Stimulated activated naive CD4-positive, alpha-beta T cell treated with Interleukin-2 at 50 U/mL for 16 hours (primary cell): Measurements from ENCODE around the gene CMIP.

ENCODE experiments used
- DNase-seq: peaks from one replicate; lab custom pipeline; 2025; lab: John Stamatoyannopoulos, UW

Gene CMIP

DNA sequence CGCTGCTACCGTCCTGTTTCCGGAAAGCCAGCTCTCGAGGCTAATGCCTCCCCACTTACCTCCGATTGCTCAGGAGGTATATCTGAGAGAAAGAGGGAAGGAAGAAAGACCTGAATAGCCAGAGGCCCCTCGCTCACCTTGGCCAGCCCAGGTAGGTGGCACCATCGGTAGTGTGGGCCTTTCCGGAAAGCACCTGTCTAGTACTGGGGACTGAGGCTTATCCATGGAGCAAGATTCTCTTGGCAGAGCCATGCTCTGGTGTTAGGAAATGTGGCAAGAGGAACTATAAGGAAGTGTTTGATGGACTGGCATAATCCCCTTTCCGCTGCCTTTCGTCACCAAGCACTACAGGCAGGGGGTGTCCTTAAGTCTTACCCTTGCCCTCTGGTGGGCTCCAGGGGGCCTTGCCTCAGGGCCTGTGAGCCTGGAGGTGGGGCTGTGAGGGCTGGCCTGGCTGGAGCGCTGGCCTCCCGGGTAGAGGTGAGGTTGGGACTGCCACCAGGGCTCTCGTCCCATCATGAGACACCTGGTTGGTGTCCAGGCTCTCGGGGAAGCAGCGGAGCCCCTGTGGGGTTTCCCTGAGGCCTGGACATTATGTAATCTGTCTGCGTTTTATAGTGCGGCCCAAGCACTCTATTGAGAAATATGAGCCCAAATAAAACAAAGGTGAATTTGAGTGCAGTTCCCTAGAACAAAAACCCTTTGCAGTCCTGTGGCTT, 2.9 kb downstream of the CMIP start:
- no peak for DNase-seq

GRCh38 chr16:81448154-81449131, 3.8 kb downstream of the CMIP start:
- no peak for DNase-seq

DNA sequence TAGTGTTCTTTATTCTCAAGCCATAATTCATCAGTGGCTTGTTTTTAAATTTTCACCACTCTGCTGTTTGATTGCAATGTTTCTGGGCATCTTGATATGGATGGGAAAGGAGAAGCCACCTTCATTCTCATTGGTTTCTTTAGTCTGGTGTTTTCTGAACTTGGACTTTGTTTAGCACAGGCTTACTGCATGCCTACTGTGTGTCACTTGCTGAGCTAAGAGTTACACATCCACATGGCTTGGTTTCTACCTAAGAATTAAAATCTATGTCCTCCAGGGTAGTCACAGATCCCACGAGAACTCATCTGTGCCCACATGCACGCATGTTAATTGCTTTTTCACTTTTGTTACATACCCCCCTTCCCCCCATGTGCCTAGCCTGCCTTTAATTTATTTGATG, 4.6 kb downstream of the CMIP start:
- DNase-seq: no peak

- no peak for DNase-seq
Observed at GRCh38 chr16:81449899-81450608, 5.4 kb downstream of the CMIP start.

- no peak for DNase-seq
Observed at GRCh38 chr16:81450783-81451491, 6.3 kb downstream of the CMIP start.

- DNase-seq: peak; percentile 18
Observed at GRCh38 chr16:81451753-81452680, 7.4 kb downstream of the CMIP start.

DNA sequence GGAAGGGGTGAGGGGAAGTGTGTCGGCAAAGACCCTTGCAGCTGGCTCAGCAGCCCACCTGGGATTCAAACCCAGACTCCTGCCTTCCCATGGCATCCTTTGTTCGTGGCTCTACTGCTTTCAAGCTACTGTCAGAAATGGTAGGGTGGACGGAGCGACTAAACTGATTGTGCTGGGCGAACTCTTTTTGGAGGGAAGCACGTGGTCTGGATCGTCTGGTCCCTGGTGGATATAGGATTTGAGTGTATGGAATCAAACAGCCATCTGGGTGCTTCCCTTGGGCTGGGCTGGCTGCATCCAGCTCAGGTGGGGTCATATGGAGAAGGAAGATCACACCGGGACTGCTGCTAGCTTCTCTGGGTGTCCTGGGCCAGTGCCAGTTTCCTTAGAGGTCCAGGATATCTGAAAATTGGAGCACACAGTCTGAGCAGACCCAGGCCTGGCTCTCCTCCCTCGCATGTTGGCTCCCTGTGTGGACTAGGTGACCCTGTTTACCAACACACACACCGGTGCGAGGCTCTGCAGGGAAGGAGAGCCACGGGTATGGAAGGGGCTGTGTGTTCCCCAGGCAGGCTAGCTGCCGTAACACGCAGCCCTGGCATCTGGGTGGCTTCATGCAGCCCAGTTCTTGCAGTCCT, 8.6 kb downstream of the CMIP start:
- no peak for DNase-seq

DNA sequence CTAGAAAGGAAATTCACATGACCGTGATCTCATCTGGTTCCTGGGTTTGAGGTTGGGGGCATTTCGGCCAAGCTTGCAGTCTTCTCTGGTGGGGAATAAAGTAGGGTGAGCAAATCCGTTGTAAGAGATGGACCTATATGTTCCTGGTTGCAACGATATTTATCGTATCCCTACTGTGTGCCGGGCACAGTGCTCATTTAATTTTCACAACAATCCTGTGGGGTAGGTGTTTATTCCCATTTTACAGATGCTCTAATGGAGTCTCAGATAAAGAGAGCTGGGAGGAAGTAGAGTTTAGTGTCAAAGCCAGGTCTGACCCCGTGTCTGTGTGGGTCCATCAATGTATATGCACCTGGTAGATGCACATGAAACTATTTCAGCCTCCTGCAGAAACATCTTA, 9.4 kb downstream of the CMIP start:
- no peak for DNase-seq

DNA sequence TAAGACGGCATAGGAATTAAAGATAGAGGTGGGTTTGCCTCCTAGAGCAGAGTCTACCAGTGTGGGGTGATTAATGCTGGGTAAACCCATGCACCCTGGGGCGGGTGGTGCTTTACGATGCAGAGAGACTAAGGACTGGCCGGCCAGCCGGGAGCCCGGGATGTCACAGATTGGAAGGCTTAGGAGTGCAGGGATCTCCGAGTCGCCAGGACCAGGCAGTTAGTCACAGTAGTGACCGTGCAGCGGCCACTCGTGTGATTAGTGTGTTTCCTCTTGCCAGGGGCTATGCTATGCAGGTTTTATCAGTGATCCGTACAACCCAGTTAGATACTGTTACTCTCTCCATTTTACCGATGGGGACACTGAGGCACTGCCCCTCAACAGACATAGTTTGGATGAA, 10.4 kb downstream of the CMIP start:
- DNase-seq: no peak

- no peak for DNase-seq
Observed at GRCh38 chr16:81455720-81456494, 11.3 kb downstream of the CMIP start.

- DNase-seq: no peak
Observed at GRCh38 chr16:81456523-81457325, 12.1 kb downstream of the CMIP start.

- DNase-seq: no peak
Observed at GRCh38 chr16:81457326-81458133, 12.9 kb downstream of the CMIP start.

DNA sequence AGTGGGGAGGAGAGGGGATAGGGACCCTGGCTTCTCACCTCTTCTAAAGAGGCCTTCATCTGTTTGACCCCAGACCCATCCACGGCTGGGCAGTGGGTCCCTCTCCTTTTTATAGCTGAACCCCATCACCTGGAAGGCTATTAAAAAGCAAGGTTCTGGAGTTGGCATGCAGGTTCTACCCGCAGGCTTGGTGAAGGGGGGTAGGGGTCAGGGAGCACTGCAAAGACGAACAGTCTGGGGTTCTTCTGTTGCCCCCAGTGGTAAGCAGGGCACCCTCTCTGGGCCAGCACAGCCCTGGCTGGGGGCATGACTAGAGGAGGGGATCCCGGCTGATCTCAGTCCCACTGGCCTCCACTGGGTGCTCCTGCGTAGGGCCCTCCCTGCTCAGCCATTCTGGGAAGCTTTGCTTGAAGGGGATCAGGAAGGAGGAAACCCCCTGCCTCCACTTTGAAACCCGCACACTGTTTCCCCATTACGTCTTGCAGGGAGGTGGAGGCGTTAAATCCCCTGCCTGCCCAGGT, 13.6 kb downstream of the CMIP start:
- no peak for DNase-seq

- no peak for DNase-seq
Observed at GRCh38 chr16:81458827-81459598, 14.4 kb downstream of the CMIP start.

DNA sequence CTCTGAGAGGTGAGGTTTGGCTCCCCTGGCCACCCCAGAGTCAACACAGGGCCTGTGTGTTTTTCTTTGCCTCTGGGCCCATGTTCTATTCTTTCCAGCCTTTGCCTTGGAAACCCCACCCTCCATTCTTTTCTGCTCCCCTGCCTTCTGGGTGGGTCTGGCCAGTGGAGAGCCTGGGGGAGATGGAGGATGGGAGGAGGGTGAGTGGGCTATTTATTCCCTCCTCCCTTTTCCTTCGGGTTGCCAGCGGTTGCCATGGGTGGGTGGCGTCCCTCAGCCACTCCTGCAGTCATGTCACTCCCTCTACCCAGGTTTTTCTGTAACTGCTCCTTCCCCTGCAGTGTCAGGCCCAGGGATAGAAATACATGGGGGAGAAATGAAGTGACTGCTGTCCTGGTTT, 15.5 kb downstream of the CMIP start:
- DNase-seq: no peak

- DNase-seq: no peak
Observed at GRCh38 chr16:81461243-81461642, 16.6 kb downstream of the CMIP start.

GRCh38 chr16:81461766-81462165, 17.2 kb downstream of the CMIP start:
- DNase-seq: no peak
